Activated T-cell treated with anti-CD3 and anti-CD28 coated beads for 1 hour (primary cell): ENCODE data around the gene ODAM.
"Not testable (repeated sequence)": the region's sequence is repeated elsewhere in the genome, so short reads cannot be mapped to it uniquely, and the experiment has no call there.

Experiments used
- DNase-seq: peaks from one replicate; pipeline ENCODE4 v3.0.0-alpha.2; 2020; ENCODE audit warnings: low read depth

The ODAM gene

GRCh38 chr4:70195425-70195824, at the start of gene ODAM:
TSS of gene ODAM (plus strand) at chr4:70195725. CDS start at chr4:70196544, 819 bp downstream.
- DNase-seq = no peak

GRCh38 chr4:70151271-70151670, 44.3 kb upstream of the ODAM start:
- no peak for DNase-seq

GRCh38 chr4:70152088-70152487, 43.4 kb upstream of the ODAM start:
- no peak for DNase-seq

- no peak for DNase-seq
These were observed 41.6 kb upstream of the ODAM start, which contains the start of gene PRR27 for GRCh38 chr4:70153937-70154336. TSS of gene PRR27 (plus strand) at chr4:70154237. CDS start at chr4:70154376, 139 bp downstream.

GRCh38 chr4:70158576-70158975, 36.9 kb upstream of the ODAM start:
- no peak for DNase-seq

- no peak for DNase-seq
These were observed 18.4 kb upstream of the ODAM start for GRCh38 chr4:70177090-70177489.

- no peak for DNase-seq
These were observed 17.4 kb upstream of the ODAM start for GRCh38 chr4:70178075-70178660.

GRCh38 chr4:70179811-70180210, 15.7 kb upstream of the ODAM start:
- no peak for DNase-seq

GRCh38 chr4:70181864-70182263, 13.7 kb upstream of the ODAM start:
- DNase-seq = no peak

GRCh38 chr4:70182517-70183167, 12.9 kb upstream of the ODAM start:
- DNase-seq = no peak

GRCh38 chr4:70183168-70183939, 12.2 kb upstream of the ODAM start:
- DNase-seq = no peak

GRCh38 chr4:70183940-70184246, 11.6 kb upstream of the ODAM start:
- no peak for DNase-seq

GRCh38 chr4:70187216-70187615, 8.3 kb upstream of the ODAM start:
- no peak for DNase-seq

- no peak for DNase-seq
These were observed 4.9 kb upstream of the ODAM start for GRCh38 chr4:70190579-70190978.

GRCh38 chr4:70191647-70192046, 3.9 kb upstream of the ODAM start:
- DNase-seq = no peak

GRCh38 chr4:70192895-70193294, 2.6 kb upstream of the ODAM start:
- no peak for DNase-seq

- no peak for DNase-seq
These were observed 1.3 kb downstream of the ODAM start for GRCh38 chr4:70196857-70197256.

GRCh38 chr4:70197842-70198241, 2.3 kb downstream of the ODAM start:
- no peak for DNase-seq

GRCh38 chr4:70203601-70204000, 8.1 kb downstream of the ODAM start:
- no peak for DNase-seq

- DNase-seq = not testable (repeated sequence)
These were observed 17.2 kb downstream of the ODAM start for GRCh38 chr4:70212752-70213151.

GRCh38 chr4:70216109-70216508, 20.6 kb downstream of the ODAM start:
- DNase-seq = not testable (repeated sequence)

GRCh38 chr4:70216550-70216949, 21.0 kb downstream of the ODAM start:
- not testable (repeated sequence) for DNase-seq

- not testable (repeated sequence) for DNase-seq
These were observed 25.9 kb downstream of the ODAM start for GRCh38 chr4:70221389-70221788.
